Esophagus muscularis mucosa (tissue), 4 donors: ENCODE results near the gene MDGA2. TPM values are rescaled to one million over a fixed set of nuclear protein-coding genes. Genes with fewer than 3 reads are reported as not detected.

Experiments used
- DNase-seq: peaks from one replicate; pipeline ENCODE4 v3.0.0-alpha.2; 2017; ENCODE audit errors: extremely low spot score
- H3K27ac ChIP-seq, 4 donors: fragments of 200-600 bp; sonication (generic); replicated peaks in 1 of 4; 1 replicate in 3 of 4; 2 replicates in 1 of 4; pipeline ENCODE4 v1.5.1; 2016 to 2019; ENCODE audit warnings: mild to moderate bottlenecking in 1 of 4
- H3K27me3 ChIP-seq, 4 donors: fragments of 200-600 bp; sonication (generic); one replicate each; pipeline versions ENCODE4 v1.5.1 to v1.6.0; 2016 to 2019
- H3K36me3 ChIP-seq, 4 donors: fragments of 200-600 bp; sonication (generic); one replicate each; pipeline ENCODE4 v1.5.1; 2016 to 2019
- H3K4me1 ChIP-seq, 4 donors: fragments of 200-600 bp; sonication (generic); one replicate each; pipeline ENCODE4 v1.5.1; 2016 to 2019
- H3K4me3 ChIP-seq, 4 donors: fragments of 200-600 bp; sonication (generic); 1 replicate in 2 of 4; 2 replicates in 2 of 4; pipeline ENCODE4 v1.5.1; 2016 to 2019; ENCODE audit warnings: mild to moderate bottlenecking in 4 of 4, moderate library complexity in 1 of 4
- H3K9me3 ChIP-seq, 4 donors: fragments of 200-600 bp; sonication (generic); 1 replicate in 3 of 4; 2 replicates in 1 of 4; pipeline ENCODE4 v1.5.1; 2016 to 2019
- EP300 ChIP-seq: sonication (generic); formaldehyde crosslinking; IDR thresholded peaks from one replicate; pipeline ENCODE4 v1.6.1; 2017; ENCODE audit warnings: antibody characterized with exemption
- POLR2A ChIP-seq: fragments of 450-650 bp; IDR thresholded peaks from one replicate; pipeline ENCODE4 v1.6.1; 2017; ENCODE audit warnings: antibody characterized with exemption, moderate library complexity, mild to moderate bottlenecking, low read depth
- POLR2AphosphoS5 ChIP-seq, 2 donors: sonication (generic); formaldehyde crosslinking; IDR thresholded peaks; one replicate each; pipeline ENCODE4 v1.6.1; 2017; ENCODE audit warnings: antibody characterized with exemption in 2 of 2
- WGBS: methylation state at CpG from one replicate; pipeline ENCODE4 v1.1.5; 2018; 5-methylcytosine and 5-hydroxymethylcytosine counted together
- intact Hi-C: fragments of 100-400 bp; cut with DNase I; formaldehyde crosslinking; loops from one replicate; pipeline ENCODE4 v1.15.1; 2023
- total RNA-seq, 4 donors: library from RNA; depleted of rRNA; stranded (reverse); fragments of >200 nt; gene quantifications; one replicate each; pipeline versions ENCODE4 v1.1.0 to v1.2.1, GENCODE V29; 2016
- TF ChIP-seq, protein P1 (sequence below), 3 experiments: fragments of 200-600 bp in 2 of 3; fragments of 450-650 bp in 1 of 3; sonication (generic) in 2 of 3; IDR thresholded peaks; one replicate each; pipeline ENCODE4 v1.5.1; 2017 to 2019; ENCODE audit warnings: antibody characterized with exemption in 3 of 3, mild to moderate bottlenecking in 2 of 3, moderate library complexity in 1 of 3

Gene MDGA2
- total RNA-seq, 4 donors from 2014 or later: under 0.01 TPM; not detected in 3

GRCh38 chr14:47085678-47086077, 589.7 kb downstream of the MDGA2 start:
- H3K27me3 ChIP-seq: no peaks in the 10 kb centered on the region
- no peak for DNase-seq
- WGBS: 88% methylated on average over 1 of the region's 1 CpG
- intact Hi-C loops: no loop called here
- no peak overlapping the region for H3K27ac ChIP-seq
- no peak for TF ChIP-seq EP300
- TF ChIP-seq, protein P1, sequence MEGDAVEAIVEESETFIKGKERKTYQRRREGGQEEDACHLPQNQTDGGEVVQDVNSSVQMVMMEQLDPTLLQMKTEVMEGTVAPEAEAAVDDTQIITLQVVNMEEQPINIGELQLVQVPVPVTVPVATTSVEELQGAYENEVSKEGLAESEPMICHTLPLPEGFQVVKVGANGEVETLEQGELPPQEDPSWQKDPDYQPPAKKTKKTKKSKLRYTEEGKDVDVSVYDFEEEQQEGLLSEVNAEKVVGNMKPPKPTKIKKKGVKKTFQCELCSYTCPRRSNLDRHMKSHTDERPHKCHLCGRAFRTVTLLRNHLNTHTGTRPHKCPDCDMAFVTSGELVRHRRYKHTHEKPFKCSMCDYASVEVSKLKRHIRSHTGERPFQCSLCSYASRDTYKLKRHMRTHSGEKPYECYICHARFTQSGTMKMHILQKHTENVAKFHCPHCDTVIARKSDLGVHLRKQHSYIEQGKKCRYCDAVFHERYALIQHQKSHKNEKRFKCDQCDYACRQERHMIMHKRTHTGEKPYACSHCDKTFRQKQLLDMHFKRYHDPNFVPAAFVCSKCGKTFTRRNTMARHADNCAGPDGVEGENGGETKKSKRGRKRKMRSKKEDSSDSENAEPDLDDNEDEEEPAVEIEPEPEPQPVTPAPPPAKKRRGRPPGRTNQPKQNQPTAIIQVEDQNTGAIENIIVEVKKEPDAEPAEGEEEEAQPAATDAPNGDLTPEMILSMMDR (IDR thresholded peaks at IDR 0.05): no peak
- no peak for TF ChIP-seq POLR2AphosphoS5 (IDR thresholded peaks at IDR 0.05)
- TF ChIP-seq POLR2A: no peak
- H3K9me3 ChIP-seq: no peaks in the 10 kb centered on the region
- no peaks in the 10 kb centered on the region for H3K36me3 ChIP-seq
- H3K4me3 ChIP-seq: no peak overlapping the region
- H3K4me1 ChIP-seq: no peaks in the 10 kb centered on the region

DNA sequence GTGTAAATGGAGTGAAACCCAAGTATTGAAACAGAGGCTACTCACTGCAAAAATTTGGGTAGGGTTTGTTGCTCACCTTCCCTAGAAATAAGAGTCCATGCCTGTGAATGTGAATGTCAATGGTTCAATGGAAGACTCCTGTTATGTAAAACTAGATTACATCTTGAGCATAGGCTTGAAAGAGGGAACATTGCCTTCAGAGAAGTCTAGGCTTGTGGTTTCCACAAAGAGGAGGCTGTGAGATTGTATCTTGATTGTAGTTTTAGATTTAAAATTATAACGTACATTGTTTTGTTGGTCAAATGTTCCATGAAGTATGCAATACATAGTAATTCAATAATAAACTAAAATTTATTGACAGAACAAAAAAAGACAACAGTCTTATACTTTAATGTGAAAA, 610.1 kb downstream of the MDGA2 start:
- H3K9me3 ChIP-seq: no peaks in the 10 kb centered on the region
- TF ChIP-seq POLR2AphosphoS5 (IDR thresholded peaks at IDR 0.05) (no peak), EP300 (no peak), POLR2A (no peak)
- TF ChIP-seq, protein P1 (IDR thresholded peaks at IDR 0.05): no peak
- no peak overlapping the region for H3K4me3 ChIP-seq
- 81% methylated on average over 1 of the region's 1 CpG for whole genome bisulfite sequencing
- no peaks in the 10 kb centered on the region for H3K36me3 ChIP-seq
- H3K27ac ChIP-seq: no peak overlapping the region
- no peak for DNase-seq
- H3K27me3 ChIP-seq: no peaks in the 10 kb centered on the region
- no peaks in the 10 kb centered on the region for H3K4me1 ChIP-seq
- intact Hi-C loops: no loop called here

- H3K36me3 ChIP-seq: no peaks in the 10 kb centered on the region
- intact Hi-C loops: no loop called here
- no peak overlapping the region for H3K27ac ChIP-seq
- no peaks in the 10 kb centered on the region for H3K9me3 ChIP-seq
- H3K4me1 ChIP-seq: no peaks in the 10 kb centered on the region
- TF ChIP-seq POLR2AphosphoS5 (IDR thresholded peaks at IDR 0.05) (no peak), POLR2A (no peak), EP300 (no peak)
- TF ChIP-seq, protein P1 (IDR thresholded peaks at IDR 0.05): no peak
- no peaks in the 10 kb centered on the region for H3K27me3 ChIP-seq
- 76% methylated on average over 3 of the region's 3 CpGs for WGBS
- no peak for DNase-seq
- H3K4me3 ChIP-seq: no peak overlapping the region
Observed at GRCh38 chr14:47060050-47060449, 615.4 kb downstream of the MDGA2 start.

- no peaks in the 10 kb centered on the region for H3K4me1 ChIP-seq
- H3K4me3 ChIP-seq: no peak overlapping the region
- no peaks in the 10 kb centered on the region for H3K27me3 ChIP-seq
- TF ChIP-seq POLR2AphosphoS5 (IDR thresholded peaks at IDR 0.05) (no peak), EP300 (no peak), POLR2A (no peak)
- TF ChIP-seq, protein P1 (IDR thresholded peaks at IDR 0.05): no peak
- DNase-seq: no peak
- intact Hi-C loops: no loop called here
- no peaks in the 10 kb centered on the region for H3K9me3 ChIP-seq
- no peaks in the 10 kb centered on the region for H3K36me3 ChIP-seq
- no peak overlapping the region for H3K27ac ChIP-seq
Observed at GRCh38 chr14:47057364-47057763, 618.0 kb downstream of the MDGA2 start.

GRCh38 chr14:47044841-47045240, 630.6 kb downstream of the MDGA2 start:
- Histone ChIP-seq H3K27ac (no peak overlapping the region), H3K27me3 (no peaks in the 10 kb centered on the region), H3K4me1 (no peaks in the 10 kb centered on the region), H3K36me3 (no peaks in the 10 kb centered on the region), H3K9me3 (no peaks in the 10 kb centered on the region), H3K4me3 (no peak overlapping the region)
- intact Hi-C loops: no loop called here
- no peak for DNase-seq
- TF ChIP-seq POLR2AphosphoS5 (IDR thresholded peaks at IDR 0.05): no peak
- TF ChIP-seq, protein P1 (IDR thresholded peaks at IDR 0.05): no peak
- no peak for TF ChIP-seq POLR2A
- no peak for TF ChIP-seq EP300
- WGBS: 35% methylated on average over 1 of the region's 1 CpG
